Neutrophil (primary cell): ENCODE results near the gene CLIC3.

Experiments used
- H3K27ac ChIP-seq: fragments of 200-600 bp; sonication (generic); 2 replicates; pipeline ENCODE4 v1.5.1; 2016; ENCODE audit warnings: mild to moderate bottlenecking, moderate library complexity
- H3K27me3 ChIP-seq: fragments of 200-600 bp; sonication (generic); 2 replicates; pipeline ENCODE4 v1.6.0; 2016; ENCODE audit warnings: mild to moderate bottlenecking
- H3K36me3 ChIP-seq: fragments of 200-600 bp; sonication (generic); 2 replicates; pipeline ENCODE4 v1.5.1; 2017
- H3K4me1 ChIP-seq, 2 experiments: fragments of 200-600 bp in 1 of 2; sonication (generic) in 1 of 2; 1 replicate in 1 of 2; 2 replicates in 1 of 2; pipeline versions ENCODE4 v1.5.1 to v1.6.1; 2013 to 2016; ENCODE audit warnings: low read depth in 1 of 2, low read length in 1 of 2, mild to moderate bottlenecking in 1 of 2, moderate library complexity in 1 of 2; ENCODE audit not compliant: control insufficient read depth in 1 of 2, insufficient read depth in 1 of 2
- H3K4me3 ChIP-seq, 2 experiments: fragments of 200-600 bp in 1 of 2; sonication (generic) in 1 of 2; 1 replicate in 1 of 2; 2 replicates in 1 of 2; pipeline ENCODE4 v1.5.1; 2013 to 2016; ENCODE audit warnings: low read depth in 1 of 2, low read length in 1 of 2, mild to moderate bottlenecking in 1 of 2, moderate library complexity in 1 of 2
- H3K9me3 ChIP-seq: fragments of 200-600 bp; sonication (generic); 2 replicates; pipeline ENCODE4 v1.5.1; 2016
- TF ChIP-seq, protein P1 (sequence below): fragments of 200-600 bp; sonication (generic); IDR thresholded peaks from 2 replicates; pipeline ENCODE4 v1.5.1; 2016; ENCODE audit warnings: antibody characterized with exemption

Gene CLIC3

DNA sequence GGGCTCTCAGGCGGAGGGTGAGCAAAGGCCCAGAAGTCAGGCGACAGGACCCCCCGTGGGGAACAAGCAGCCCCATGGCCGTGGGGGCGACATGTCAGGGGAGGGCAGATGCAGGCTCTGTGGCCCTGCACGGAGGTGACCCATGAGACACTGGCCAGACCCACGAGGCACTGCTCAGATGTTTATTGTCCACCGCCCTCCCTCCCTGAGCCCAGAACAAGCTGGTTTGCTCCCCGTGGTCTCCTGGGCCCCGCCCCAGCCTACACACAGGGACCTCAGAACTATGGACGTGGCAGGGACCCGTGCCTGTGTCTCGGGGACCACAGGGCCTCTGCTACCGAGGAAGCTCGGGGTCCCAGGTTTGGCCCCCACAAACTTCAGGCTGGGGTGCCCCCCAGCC lies 33.6 kb upstream of the CLIC3 start:
- H3K36me3 ChIP-seq: peaks cover 17% of the 10 kb centered on the region
- peak overlapping the region; percentile 83 to 86 for H3K4me3 ChIP-seq
- peaks cover 66 to 71% of the 10 kb centered on the region in 2 experiments for H3K4me1 ChIP-seq
- H3K9me3 ChIP-seq: no peaks in the 10 kb centered on the region
- peaks cover 10% of the 10 kb centered on the region for H3K27me3 ChIP-seq
- TF ChIP-seq, protein P1, sequence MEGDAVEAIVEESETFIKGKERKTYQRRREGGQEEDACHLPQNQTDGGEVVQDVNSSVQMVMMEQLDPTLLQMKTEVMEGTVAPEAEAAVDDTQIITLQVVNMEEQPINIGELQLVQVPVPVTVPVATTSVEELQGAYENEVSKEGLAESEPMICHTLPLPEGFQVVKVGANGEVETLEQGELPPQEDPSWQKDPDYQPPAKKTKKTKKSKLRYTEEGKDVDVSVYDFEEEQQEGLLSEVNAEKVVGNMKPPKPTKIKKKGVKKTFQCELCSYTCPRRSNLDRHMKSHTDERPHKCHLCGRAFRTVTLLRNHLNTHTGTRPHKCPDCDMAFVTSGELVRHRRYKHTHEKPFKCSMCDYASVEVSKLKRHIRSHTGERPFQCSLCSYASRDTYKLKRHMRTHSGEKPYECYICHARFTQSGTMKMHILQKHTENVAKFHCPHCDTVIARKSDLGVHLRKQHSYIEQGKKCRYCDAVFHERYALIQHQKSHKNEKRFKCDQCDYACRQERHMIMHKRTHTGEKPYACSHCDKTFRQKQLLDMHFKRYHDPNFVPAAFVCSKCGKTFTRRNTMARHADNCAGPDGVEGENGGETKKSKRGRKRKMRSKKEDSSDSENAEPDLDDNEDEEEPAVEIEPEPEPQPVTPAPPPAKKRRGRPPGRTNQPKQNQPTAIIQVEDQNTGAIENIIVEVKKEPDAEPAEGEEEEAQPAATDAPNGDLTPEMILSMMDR: no peak
- H3K27ac ChIP-seq: peak overlapping the region; percentile 91

DNA sequence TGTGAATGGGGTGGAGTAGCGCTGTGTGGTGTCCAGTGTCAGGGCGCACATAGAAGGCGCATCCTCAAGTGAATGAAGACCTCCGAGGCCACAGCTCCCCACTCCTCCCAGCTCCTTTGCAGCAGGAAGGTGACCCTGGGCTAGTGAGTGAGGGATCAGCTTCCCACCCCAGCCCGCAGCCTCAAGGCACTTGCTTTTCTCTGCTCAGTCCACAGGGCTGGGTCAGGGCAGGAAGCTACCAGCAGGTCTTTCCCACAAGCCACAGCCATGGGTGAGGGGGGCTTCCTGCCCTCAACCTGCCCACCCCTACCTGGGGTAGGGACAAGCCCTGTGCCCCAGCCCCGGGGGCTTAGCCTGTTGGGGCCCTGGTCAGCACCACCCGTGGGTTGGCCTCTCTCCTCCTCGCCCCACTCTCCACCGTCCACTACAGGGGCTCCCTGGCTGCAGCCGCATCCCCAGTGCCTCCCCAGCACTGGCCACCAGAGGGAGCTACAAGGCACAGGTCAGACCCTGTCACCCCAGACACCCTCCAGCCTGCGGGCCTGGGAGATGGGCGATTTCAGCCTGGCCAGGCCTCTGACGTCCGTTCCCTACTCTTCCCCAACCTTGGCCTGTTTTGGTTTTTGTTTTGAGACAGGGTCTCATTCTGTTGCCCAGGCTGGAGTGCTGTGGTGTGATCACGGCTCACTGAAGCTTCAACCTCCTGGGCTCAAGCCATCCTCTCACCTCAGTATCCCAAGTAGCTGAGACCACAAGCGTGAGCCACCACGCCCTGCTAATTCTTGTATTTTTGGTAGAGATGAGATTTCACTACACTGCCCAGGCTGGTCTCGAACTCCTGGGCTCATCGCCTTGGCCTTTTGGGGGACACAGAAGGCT lies 32.9 kb upstream of the CLIC3 start:
- H3K4me1 ChIP-seq: peaks cover 59 to 64% of the 10 kb centered on the region in 2 experiments
- H3K36me3 ChIP-seq: peaks cover 12% of the 10 kb centered on the region
- peak overlapping the region; percentile 83 to 86 for H3K4me3 ChIP-seq
- no peaks in the 10 kb centered on the region for H3K9me3 ChIP-seq
- peak overlapping the region; percentile 91 for H3K27ac ChIP-seq
- H3K27me3 ChIP-seq: peaks cover 10% of the 10 kb centered on the region
- TF ChIP-seq, protein P1: peak; percentile 92

DNA sequence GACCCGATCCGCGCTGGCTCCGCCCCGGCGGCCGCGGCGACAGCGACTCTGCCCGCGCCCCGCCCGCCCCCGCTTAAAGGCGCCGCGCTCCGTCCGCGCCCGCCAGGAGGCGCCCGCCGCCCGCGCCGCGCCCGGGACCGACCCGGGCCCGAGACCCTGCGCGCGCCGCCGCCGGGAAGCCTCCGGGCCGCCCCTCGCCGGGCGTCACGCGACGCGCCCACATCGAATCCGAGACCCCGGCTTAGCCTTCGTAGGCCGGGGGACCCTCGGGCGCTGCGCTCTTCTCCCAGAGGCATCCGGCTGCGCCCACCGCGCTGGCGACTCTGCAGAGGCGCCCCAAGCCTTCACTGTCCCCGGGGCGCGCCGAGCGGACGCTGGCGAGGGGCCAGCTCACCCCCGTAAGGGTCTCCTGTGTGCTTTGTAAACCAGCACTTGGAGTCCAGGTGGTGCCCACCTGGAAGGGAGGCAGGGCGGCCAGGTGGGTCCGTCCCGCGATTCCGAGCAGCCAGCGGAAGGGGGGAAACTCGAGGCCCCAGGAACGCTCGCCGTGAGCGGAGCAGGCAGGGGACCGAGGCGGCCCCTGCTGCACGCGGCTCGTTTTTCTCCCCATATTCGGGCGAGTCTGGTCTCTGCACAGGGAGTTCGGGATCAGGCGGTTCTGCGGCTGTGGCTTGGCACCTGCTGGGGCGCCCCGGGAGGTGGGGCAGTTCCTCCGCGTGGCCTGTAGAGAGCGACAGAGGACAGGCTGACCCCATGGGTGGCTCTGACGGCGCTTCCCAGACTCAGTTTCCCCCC lies 32.1 kb upstream of the CLIC3 start:
- peak overlapping the region; percentile 91 for H3K27ac ChIP-seq
- TF ChIP-seq, protein P1: peak; percentile 67
- H3K4me1 ChIP-seq: peaks cover 53 to 57% of the 10 kb centered on the region in 2 experiments
- H3K9me3 ChIP-seq: no peaks in the 10 kb centered on the region
- peaks cover 10% of the 10 kb centered on the region for H3K27me3 ChIP-seq
- H3K4me3 ChIP-seq: peak overlapping the region; percentile 83 to 86
- H3K36me3 ChIP-seq: peaks cover 17% of the 10 kb centered on the region

DNA sequence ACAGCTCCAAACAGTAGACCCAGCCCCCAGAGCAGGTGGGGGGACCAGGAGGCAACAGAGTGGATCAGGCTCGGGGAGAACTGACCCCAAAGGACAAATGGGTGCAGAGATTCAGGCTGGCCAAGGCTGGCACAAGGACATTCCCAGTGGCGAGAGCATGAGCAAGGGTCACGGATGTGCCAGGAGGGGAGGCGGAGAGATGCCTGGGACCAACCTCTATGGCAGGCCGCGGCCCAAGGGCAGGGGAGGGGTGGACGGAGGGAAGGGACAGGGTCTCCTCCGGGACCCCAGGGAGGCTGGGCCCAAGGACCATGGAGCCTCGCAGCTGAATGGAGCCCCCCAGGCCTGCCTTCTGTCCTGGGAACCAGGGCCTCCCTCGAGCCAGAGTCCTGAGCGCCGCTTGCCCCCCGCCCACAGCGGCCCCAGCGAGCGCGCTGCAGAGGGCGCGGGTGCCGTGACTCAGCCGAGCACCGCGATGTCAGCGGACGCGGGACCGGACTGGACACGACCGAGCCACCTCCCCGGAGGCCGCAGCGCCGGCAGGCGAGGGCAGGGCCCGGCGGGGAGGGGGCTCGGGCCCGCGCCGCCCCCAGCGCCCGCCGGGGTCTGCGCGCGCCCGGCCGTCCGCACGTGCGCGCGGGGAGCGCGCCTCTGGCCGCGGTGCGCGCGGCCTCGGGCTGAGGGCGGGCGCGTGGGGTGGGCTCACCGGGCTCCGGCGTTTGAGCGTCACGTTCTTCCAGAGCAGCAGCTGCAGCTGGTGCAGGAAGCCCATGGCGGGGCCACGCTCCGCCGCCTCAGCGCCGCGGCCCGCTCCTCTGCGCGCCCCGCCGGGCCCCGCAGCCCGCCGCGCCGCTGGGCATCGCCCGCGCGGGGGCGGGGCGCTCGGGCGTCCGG lies 31.2 kb upstream of the CLIC3 start, which contains the start of gene ABCA2:
Gene ABCA2 (minus strand): TSS at position 869 of the 894 bp plus-strand sequence. CDS start 97 bp downstream, at position 772.
- Histone ChIP-seq H3K27me3 (peaks cover 10% of the 10 kb centered on the region), H3K36me3 (peaks cover 20% of the 10 kb centered on the region), H3K4me1 (peaks cover 44 to 49% of the 10 kb centered on the region in 2 experiments), H3K9me3 (no peaks in the 10 kb centered on the region), H3K27ac (peak within 1 kb of the TSS; percentile 91), H3K4me3 (peak within 1 kb of the TSS; percentile 83 to 86)
- TF ChIP-seq, protein P1: no peak

DNA sequence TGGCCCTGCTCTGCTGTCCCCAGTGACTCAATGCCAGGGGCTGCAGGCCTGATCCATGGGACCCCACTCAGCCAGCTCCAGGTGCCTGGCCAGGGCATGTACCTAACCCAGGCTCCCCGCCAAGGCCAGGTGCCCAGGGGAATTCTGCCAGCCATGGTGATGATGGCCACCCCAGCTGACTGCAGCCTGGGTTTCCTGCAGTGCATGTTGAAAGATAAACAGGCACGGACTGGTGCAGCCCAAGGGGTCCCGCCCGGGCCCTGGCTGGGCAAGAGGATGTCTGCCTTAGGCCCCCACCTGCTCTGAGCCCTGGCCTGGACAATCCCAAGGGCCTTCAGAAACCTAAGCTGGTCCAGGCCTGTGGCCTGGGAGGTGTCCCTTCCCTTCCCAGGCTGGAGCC lies 30.5 kb upstream of the CLIC3 start:
- no peak overlapping the region for H3K27ac ChIP-seq
- H3K27me3 ChIP-seq: peaks cover 10% of the 10 kb centered on the region
- H3K36me3 ChIP-seq: peaks cover 26% of the 10 kb centered on the region
- TF ChIP-seq, protein P1: no peak
- H3K4me3 ChIP-seq: no peak overlapping the region
- no peaks in the 10 kb centered on the region for H3K9me3 ChIP-seq
- H3K4me1 ChIP-seq: peaks cover 36 to 41% of the 10 kb centered on the region in 2 experiments
